ENCODE measurements around the gene FOXS1.

The FOXS1 gene

DNA sequence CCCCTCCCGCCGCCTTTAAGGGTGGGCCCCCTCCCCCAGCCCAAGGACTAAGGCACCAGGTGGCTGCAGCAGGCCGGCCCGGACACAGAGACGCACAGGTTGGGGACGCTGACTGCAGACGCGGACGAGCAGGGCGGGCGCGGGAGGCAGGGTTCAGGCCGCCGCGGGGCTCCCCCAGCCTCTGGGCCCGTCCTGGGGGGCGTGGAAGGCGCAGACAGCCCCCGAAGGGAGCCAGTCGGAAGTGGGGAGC is 15.7 kb upstream of the FOXS1 start:
- no peak for DNase-seq (ENCODE audit: low spot score)

- DNase-seq (ENCODE audit: low spot score), result no peak
Measured at GRCh38 chr20:31860390-31861134, 15.2 kb upstream of the FOXS1 start.

DNA sequence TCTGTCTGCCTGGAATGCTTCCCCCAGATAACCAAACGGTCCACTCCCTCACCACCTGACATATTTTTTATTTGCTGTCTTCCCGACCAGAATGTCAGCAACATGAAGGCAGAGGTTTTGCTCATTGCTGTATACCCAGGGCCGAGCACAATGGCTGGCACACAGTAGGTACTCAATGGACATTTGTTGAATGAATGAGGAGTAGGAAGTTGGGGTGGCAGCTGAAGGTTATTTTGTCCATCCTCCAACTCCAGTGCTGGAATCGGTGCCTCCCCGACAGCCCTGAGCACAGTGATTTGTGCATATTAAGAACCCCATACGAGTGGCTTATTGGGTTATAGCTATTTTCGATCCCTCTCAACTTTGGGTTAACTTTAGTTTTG is 14.6 kb upstream of the FOXS1 start:
- DNase-seq (ENCODE audit: low spot score), result no peak

GRCh38 chr20:31859266-31859997 is 14.0 kb upstream of the FOXS1 start:
- no peak for DNase-seq (ENCODE audit: low spot score)

DNA sequence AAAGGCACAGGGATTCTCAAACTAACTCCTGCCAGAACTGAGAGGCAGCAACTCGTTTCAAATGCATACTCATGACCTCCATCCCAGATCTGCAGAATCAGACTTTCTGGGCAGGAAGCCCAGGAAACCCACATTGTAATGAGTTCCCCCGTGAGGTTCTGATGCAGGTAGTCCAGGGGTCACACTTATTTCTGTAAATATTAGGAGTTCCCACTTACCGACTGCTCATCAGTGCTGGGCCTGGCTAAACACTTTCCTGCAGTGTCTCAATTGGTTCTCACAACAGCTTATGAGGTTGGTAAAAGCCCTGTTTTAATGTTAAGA is 13.3 kb upstream of the FOXS1 start:
- DNase-seq (ENCODE audit: low spot score), result no peak

GRCh38 chr20:31857861-31858759 is 12.7 kb upstream of the FOXS1 start:
- no peak for DNase-seq (ENCODE audit: low spot score)

DNA sequence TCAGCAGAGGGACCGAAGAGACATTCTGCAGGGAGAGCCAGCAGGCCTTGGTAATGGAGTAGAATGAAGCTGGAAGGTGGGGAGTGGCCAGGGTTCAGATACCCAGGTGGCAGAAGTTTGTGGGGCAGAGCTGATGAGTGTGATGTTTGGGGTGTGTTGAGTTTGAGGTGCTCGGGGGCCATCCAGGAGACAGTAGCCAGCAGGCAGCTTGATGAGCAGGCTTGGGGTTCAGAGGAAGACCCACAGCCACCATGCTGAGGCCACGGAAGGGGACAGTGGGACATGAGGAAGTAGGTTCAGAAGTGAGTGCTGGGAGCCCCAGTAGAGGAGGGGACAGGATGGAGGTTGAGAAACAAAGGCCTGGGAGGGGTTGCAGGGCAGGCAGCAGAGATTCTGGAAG is 11.1 kb upstream of the FOXS1 start:
- DNase-seq (ENCODE audit: low spot score), result no peak

GRCh38 chr20:31853481-31853880 is 8.1 kb upstream of the FOXS1 start:
- DNase-seq (ENCODE audit: low spot score), result no peak

- no peak for DNase-seq (ENCODE audit: low spot score)
Measured at GRCh38 chr20:31851240-31851955, 6.0 kb upstream of the FOXS1 start.

GRCh38 chr20:31849306-31849930 is 4.0 kb upstream of the FOXS1 start:
- DNase-seq (ENCODE audit: low spot score), result no peak

DNA sequence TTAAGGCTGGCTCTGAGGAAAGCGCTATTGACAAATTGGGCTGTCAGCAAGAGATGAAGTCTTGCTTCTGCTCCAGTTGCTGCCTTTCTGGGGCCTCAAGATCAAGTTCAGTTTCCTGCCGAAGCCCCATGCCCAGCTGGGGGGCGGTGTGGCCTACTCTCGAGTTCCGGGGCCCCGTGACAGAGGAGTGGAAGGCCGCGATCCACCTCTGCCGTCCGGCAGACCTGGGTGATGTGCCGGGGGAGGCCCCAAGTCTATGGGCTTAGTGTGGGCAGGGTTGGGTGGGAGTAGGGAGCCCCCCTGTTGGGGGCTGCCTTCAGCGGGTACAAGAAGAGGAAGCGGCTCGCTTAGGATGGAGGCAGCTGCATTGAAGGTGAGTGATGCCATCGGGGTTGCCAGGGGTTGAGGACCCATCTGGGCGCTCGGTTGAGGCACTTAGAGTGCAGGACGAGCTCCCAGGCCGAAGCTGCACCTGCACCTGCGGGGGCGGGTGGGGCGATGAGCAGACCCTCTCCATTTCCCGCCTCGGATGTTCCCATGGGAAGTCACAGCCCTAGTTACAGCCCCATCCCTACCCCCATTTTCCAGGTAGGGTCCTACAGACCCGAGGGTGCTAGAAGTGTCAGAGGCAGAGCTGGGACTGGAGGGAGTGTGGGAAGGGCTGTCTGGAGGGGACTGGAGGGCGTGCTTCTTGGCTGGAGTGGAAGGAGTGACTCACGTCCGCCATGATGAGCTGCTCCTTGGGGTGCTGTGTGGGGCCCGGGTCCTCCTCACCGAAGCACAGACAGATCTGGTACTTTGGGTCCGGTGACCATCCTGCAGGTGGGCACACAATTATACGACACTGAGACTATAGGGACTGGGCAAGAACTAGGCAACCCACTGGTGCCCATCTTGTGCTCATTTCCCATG is 2.9 kb upstream of the FOXS1 start:
- no peak for DNase-seq (ENCODE audit: low spot score)

GRCh38 chr20:31846793-31847138 is 1.4 kb upstream of the FOXS1 start:
- no peak for DNase-seq (ENCODE audit: low spot score)

DNA sequence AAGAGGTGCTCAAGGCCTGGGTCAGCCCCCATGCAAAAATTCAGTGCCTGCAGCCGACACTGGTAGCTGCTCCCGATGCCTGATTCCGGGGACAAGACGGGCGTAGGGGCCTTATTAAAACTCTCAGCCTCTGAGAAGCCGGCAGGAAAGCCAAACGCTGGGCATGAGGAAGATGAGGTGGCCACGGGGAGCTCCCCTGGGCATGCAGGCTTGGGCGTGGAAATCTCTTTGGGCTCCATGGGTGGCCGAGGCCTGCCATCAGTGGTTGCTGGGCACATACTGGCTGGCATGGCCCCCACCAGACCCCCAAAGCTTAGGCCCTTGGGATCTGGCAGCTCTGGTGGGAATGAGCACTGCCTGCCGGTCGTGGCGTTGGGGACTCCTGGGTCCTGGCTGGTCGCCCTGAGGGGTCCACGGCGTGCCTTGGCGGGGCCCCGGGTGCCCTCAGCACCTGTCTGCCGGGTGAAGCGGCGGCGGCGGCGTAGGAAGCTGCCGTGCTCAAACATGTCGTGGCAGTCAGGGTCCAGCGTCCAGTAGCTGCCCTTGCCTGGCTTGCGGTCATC is 586 bp downstream of the FOXS1 start:
- DNase-seq (ENCODE audit: low spot score), result no peak

DNA sequence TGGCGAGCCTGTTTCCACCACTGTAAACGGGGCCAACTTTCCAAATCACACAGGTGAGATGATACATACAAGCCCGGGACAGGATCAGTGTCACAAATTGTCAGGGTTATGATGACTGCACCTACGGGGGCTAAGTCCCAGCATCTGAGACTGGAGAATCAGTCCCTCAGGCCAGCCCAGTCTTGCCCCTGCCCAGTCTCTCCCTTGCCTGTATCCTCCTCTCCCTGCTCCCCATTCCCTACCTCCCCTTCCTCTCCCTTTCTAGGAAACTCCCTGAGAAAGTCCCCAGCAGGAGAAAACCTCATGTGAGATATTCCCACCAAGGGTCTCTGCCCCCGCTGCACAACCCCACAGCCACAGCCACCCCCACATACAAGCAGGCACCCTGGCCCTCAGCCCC is 1.5 kb downstream of the FOXS1 start:
- no peak for DNase-seq (ENCODE audit: low spot score)

DNA sequence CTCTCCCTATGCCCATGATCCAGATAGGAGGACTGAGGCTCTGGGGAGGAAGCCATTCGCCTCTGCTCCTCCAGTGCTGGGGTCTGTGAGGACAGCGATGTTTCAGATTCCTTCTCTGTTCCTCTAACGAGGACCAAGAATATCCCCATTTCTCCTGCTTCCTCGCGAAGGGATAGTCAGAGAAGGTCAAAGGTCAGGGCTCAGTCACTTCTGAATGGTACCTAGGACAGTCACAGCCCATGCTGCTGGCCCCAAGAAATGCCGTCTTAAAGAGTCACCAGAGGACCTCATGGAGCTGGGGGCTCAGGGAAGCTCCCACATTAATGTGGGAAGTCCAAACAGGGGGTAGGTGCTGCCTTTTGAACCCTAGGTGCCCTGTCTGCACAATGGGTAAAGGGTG is 2.1 kb downstream of the FOXS1 start:
- DNase-seq (ENCODE audit: low spot score), result no peak

- no peak for DNase-seq (ENCODE audit: low spot score)
Measured at GRCh38 chr20:31842471-31843157, 2.8 kb downstream of the FOXS1 start.

- DNase-seq (ENCODE audit: low spot score), result no peak
Measured at GRCh38 chr20:31841928-31842327, 3.5 kb downstream of the FOXS1 start.

DNA sequence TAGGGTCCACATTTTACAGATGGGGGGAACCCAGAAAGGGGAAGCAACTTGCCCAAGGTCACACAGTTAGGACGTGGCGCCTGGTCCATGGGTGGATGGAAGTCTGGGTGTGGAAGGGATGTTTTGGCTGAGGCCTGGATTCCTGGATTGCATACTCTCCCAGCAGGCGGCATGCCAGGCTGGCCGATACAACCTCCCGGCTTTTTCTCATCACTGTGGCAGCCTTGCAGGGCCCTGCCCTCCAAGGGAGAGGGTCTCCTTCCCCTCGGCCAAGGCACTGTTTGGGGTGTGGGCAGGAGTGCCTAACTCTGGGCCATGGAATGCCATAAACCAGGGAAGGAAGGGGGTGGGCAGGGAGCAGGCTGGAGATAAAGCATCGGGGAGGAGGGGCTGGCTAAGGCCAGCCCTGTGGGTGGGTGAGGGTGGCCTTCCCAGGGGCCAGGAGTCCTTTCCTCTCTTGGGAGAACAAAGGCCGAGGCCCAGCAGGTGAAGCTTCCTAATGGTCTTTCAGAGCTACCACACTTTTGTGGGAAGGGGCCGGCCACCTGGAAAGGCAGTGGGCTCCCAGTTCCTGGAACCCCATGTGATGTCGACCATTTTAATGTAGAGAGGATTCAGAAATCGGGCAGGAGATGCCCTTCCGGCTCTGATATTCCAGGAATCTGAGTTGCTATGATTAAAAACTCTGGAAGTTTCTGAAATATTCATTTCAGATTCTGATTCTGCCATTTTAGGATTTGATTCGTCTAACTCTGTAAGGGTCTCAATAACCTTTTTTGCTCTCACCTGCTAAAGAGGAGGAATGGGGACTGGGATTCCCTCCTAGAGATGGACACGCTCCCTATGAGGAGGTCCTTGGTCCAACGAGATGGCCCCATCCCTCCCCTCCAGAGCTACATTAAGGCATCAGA is 4.2 kb downstream of the FOXS1 start:
- no peak for DNase-seq (ENCODE audit: low spot score)
